B cell (primary cell): ENCODE data around the gene SNRNP70. TPM values are rescaled to one million over a fixed set of nuclear protein-coding genes. Genes with fewer than 3 reads are reported as not detected.

Experiments used
- ATAC-seq: fragments of 200-7000 bp; cut with Tn5 transposase; one replicate; pipeline ENCODE4 v1.10.0; 2021; ENCODE audit warnings: low read depth, mild to moderate bottlenecking, moderate number of reproducible peaks, moderate library complexity
- CTCF ChIA-PET: fragments of 350-600 bp; sonication (Branson Sonifier 250); formaldehyde crosslinking; loops from one replicate; lab custom pipeline; 2021; ENCODE audit warnings: antibody characterized with exemption, inconsistent platforms; lab: Charles Lee
- POLR2A ChIA-PET: fragments of 350-600 bp; sonication (Branson Sonifier 250); formaldehyde crosslinking; loops from one replicate; lab custom pipeline; 2021; ENCODE audit warnings: antibody characterized with exemption; lab: Charles Lee
- DNase-seq: peaks from one replicate; pipeline ENCODE4 v3.0.0; 2013
- H2AFZ ChIP-seq: 2 replicates; pipeline ENCODE4 v1.6.1; 2012; ENCODE audit warnings: mild to moderate bottlenecking, low read depth, low read length; ENCODE audit not compliant: insufficient read depth, poor library complexity, severe bottlenecking
- H3K27ac ChIP-seq, 2 donors: 1 replicate in 1 of 2; 2 replicates in 1 of 2; pipeline ENCODE4 v1.5.1; 2012 to 2013; ENCODE audit warnings: low read length in 2 of 2, mild to moderate bottlenecking in 2 of 2, moderate library complexity in 1 of 2
- H3K27me3 ChIP-seq, 4 experiments: fragments of 200-600 bp in 1 of 4; sonication (generic) in 1 of 4; replicated peaks in 1 of 4; 1 replicate in 2 of 4; 2 replicates in 2 of 4; pipeline versions ENCODE4 v1.6.1 to v1.7.0; 2013 to 2016; ENCODE audit warnings: low read length in 3 of 4, mild to moderate bottlenecking in 2 of 4, mixed read lengths in 1 of 4, moderate library complexity in 1 of 4; ENCODE audit not compliant: insufficient read depth in 4 of 4, control insufficient read depth in 3 of 4; ENCODE audit errors: control extremely low read depth in 1 of 4
- H3K36me3 ChIP-seq, 2 experiments: replicated peaks in 1 of 2; 1 replicate in 1 of 2; 2 replicates in 1 of 2; pipeline versions ENCODE4 v1.6.1 to v1.7.1; 2013; ENCODE audit warnings: low read length in 1 of 2; ENCODE audit not compliant: insufficient read depth in 2 of 2, control insufficient read depth in 1 of 2; ENCODE audit errors: control extremely low read depth in 1 of 2, extremely low read depth in 1 of 2
- H3K4me1 ChIP-seq, 2 donors: fragments of 200-600 bp in 1 of 2; sonication (generic) in 1 of 2; 1 replicate in 1 of 2; 2 replicates in 1 of 2; pipeline versions ENCODE4 v1.5.1 to v1.6.1; 2013 to 2017; ENCODE audit warnings: low read length in 2 of 2; ENCODE audit not compliant: control insufficient read depth in 2 of 2, insufficient read depth in 2 of 2
- H3K4me2 ChIP-seq: replicated peaks from 2 replicates; pipeline ENCODE3; 2012; ENCODE audit warnings: mild to moderate bottlenecking, low read depth, low read length; ENCODE audit not compliant: poor library complexity, severe bottlenecking
- H3K4me3 ChIP-seq, 5 experiments: fragments of 200-600 bp in 1 of 5; sonication (generic) in 1 of 5; 1 replicate in 3 of 5; 2 replicates in 2 of 5; pipeline versions ENCODE4 v1.5.1 to v1.7.0; 2011 to 2016; ENCODE audit warnings: low read length in 4 of 5, mild to moderate bottlenecking in 4 of 5, low read depth in 2 of 5, control low read depth in 1 of 5, moderate library complexity in 1 of 5; ENCODE audit not compliant: insufficient read depth in 1 of 5; ENCODE audit errors: control extremely low read depth in 1 of 5, extremely low read depth in 1 of 5
- H3K79me2 ChIP-seq: fragments of 200-600 bp; sonication (generic); one replicate; pipeline ENCODE4 v1.6.0; 2016; ENCODE audit warnings: low read length; ENCODE audit not compliant: control insufficient read depth, insufficient read depth
- H3K9ac ChIP-seq: fragments of 200-600 bp; sonication (generic); 2 replicates; pipeline ENCODE4 v1.6.1; 2017; ENCODE audit warnings: mild to moderate bottlenecking, low read length, moderate library complexity
- H3K9me3 ChIP-seq, 3 donors: one replicate each; pipeline versions ENCODE4 v1.6.1 to v1.7.1; 2013; ENCODE audit warnings: low read length in 2 of 3; ENCODE audit not compliant: control insufficient read depth in 2 of 3, insufficient read depth in 1 of 3; ENCODE audit errors: control extremely low read depth in 1 of 3
- H4K20me1 ChIP-seq: 2 replicates; pipeline ENCODE4 v1.6.0; 2012; ENCODE audit warnings: mild to moderate bottlenecking, low read length; ENCODE audit not compliant: insufficient read depth, control insufficient read depth, poor library complexity, severe bottlenecking
- H3K27ac Mint-ChIP-seq: one replicate; pipeline ENCODE4 v1.8.0; 2021; ENCODE audit warnings: mixed read lengths
- H3K27me3 Mint-ChIP-seq: one replicate; pipeline ENCODE4 v1.8.0; 2021; ENCODE audit warnings: mixed read lengths
- H3K4me1 Mint-ChIP-seq: one replicate; pipeline ENCODE4 v1.8.0; 2021; ENCODE audit warnings: mixed read lengths
- H3K4me3 Mint-ChIP-seq: one replicate; pipeline ENCODE4 v1.8.0; 2021; ENCODE audit warnings: mixed read lengths
- H3K9me3 Mint-ChIP-seq: one replicate; pipeline ENCODE4 v1.8.0; 2022; ENCODE audit warnings: mixed read lengths; ENCODE audit not compliant: insufficient read depth
- EZH2 ChIP-seq: IDR thresholded peaks from 2 replicates; pipeline ENCODE4 v1.6.1; 2012; ENCODE audit warnings: borderline replicate concordance, low read depth, mild to moderate bottlenecking, moderate library complexity, low read length; ENCODE audit not compliant: insufficient read depth, poor library complexity, severe bottlenecking
- WGBS: methylation state at CpG from one replicate; pipeline ENCODE4 v1.1.5; 2013; ENCODE audit warnings: missing lambda C conversion rate; ENCODE audit not compliant: insufficient coverage; 5-methylcytosine and 5-hydroxymethylcytosine counted together
- intact Hi-C: fragments of 100-400 bp; cut with micrococcal nuclease; formaldehyde crosslinking; loops from one replicate; pipeline ENCODE4 v1.10.0; 2022
- polyA plus RNA-seq: library from polyadenylated mRNA; depleted of rRNA; stranded (reverse); fragments of >200 nt; gene quantifications from 2 replicates; pipeline ENCODE4 v1.2.3, GENCODE V29; 2012
- total RNA-seq, 2 donors: library from RNA; stranded (reverse); fragments of 120-200 nt in 1 of 2; gene quantifications; 1 replicate in 1 of 2; 2 replicates in 1 of 2; pipeline versions ENCODE4 v1.2.3 to v1.2.4, GENCODE V29; 2013 to 2022
- TF ChIP-seq, protein P1 (sequence below): fragments of 200-600 bp; IDR thresholded peaks from one replicate; pipeline ENCODE4 v1.8.0; 2022; ENCODE audit warnings: antibody characterized with exemption, mild to moderate bottlenecking

Gene SNRNP70
- total and polyA plus RNA-seq, 2 donors (not counting 1 experiment from before 2014, with no cell fraction given) = 598 to 954 TPM

DNA sequence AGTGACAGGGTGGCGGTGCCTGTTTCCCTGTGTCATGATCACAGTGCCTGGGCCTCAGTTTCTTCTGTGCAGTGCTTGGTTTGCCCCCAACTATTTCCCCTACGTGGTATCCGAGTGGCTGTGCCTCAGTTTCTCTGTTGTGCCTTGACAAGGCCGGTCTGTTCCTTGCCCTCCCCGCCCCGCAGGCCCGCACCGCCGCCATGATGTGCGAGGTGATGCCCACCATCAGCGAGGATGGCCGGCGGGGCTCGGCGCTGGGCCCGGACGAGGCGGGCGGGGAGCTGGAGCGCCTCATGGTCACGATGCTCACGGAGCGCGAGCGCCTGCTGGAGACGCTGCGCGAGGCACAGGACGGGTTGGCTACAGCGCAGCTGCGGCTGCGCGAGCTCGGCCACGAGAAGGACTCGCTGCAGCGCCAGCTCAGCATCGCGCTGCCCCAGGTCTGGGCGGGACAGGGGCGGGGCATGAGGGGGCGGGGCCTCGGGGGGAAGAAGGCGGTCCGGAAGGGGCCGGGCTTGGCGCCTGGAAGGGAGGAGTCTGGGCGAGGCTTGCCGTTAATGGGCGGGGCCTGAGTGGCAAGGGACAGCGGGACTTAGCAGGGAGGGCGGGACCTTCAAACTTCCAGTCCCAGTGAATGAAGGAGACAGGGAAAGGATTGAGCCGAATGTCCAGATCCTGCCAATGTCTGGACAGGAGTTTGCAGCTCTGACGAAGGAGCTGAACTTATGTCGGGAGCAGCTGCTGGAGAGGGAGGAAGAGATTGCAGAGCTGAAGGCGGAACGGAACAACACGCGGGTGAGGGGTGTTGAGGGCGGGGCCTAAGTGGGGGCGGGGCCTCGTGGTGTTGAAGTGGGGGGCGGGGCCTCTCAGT is 42.7 kb downstream of the SNRNP70 start:
- Mint-ChIP-seq H3K9me3 (no peaks in the 10 kb centered on the region), H3K27me3 (no peaks in the 10 kb centered on the region), H3K4me3 (peak overlapping the region; percentile 85), H3K4me1 (peaks cover 15% of the 10 kb centered on the region), H3K27ac (peak overlapping the region; percentile 34)
- peaks cover 0 to 16% (median 0%) of the 10 kb centered on the region in 3 donors for H3K9me3 ChIP-seq
- H3K27me3 ChIP-seq = peaks cover 0 to 2% (median 0%) of the 10 kb centered on the region in 4 experiments
- peak overlapping the region; percentile 54 for H3K9ac ChIP-seq
- no peaks in the 10 kb centered on the region for H3K79me2 ChIP-seq
- peak overlapping the region; percentile 86 for H2AFZ ChIP-seq
- H4K20me1 ChIP-seq = no peaks in the 10 kb centered on the region
- DNase-seq = peak; percentile 97
- H3K4me3 ChIP-seq = peak overlapping the region; percentile 34 to 71 (median 50)
- ChIA-PET POLR2A (interaction anchor here (0.7 to 1.2 kb wide), 5 partner anchors 8 to 166 kb away, joined by 3 to 9 read pairs (median 4); partner anchors contain the start of genes LIN7B and PPFIA3), CTCF (interaction anchor here (1.0 to 2.4 kb wide), 8 partner anchors 11 to 171 kb away, joined by 4 to 14 read pairs (median 5); partner anchors contain the start of gene LIN7B)
- intact Hi-C loops = loop anchor here (1.0 to 5.0 kb wide), 5 partner anchors 9 to 679 kb away; partner anchors contain the start of genes C19orf73, LIN7B, PPFIA3 and SNRNP70
- peak; percentile 96 for ATAC-seq
- peak overlapping the region; percentile 90 for H3K4me2 ChIP-seq
- WGBS = 5% methylated on average over 56 of the region's 63 CpGs
- H3K4me1 ChIP-seq = peaks cover 9 to 13% of the 10 kb centered on the region in 2 donors
- H3K36me3 ChIP-seq = no peaks in the 10 kb centered on the region
- TF ChIP-seq, protein P1, sequence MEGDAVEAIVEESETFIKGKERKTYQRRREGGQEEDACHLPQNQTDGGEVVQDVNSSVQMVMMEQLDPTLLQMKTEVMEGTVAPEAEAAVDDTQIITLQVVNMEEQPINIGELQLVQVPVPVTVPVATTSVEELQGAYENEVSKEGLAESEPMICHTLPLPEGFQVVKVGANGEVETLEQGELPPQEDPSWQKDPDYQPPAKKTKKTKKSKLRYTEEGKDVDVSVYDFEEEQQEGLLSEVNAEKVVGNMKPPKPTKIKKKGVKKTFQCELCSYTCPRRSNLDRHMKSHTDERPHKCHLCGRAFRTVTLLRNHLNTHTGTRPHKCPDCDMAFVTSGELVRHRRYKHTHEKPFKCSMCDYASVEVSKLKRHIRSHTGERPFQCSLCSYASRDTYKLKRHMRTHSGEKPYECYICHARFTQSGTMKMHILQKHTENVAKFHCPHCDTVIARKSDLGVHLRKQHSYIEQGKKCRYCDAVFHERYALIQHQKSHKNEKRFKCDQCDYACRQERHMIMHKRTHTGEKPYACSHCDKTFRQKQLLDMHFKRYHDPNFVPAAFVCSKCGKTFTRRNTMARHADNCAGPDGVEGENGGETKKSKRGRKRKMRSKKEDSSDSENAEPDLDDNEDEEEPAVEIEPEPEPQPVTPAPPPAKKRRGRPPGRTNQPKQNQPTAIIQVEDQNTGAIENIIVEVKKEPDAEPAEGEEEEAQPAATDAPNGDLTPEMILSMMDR = no peak
- no peak for TF ChIP-seq EZH2
- H3K27ac ChIP-seq = no peak overlapping the region
